ENCODE measurements around the gene QKI. TPM values are rescaled to one million over a fixed set of nuclear protein-coding genes. Genes with fewer than 3 reads are reported as not detected.

QKI gene
- total and polyA plus RNA-seq, 10 of the 15 experiments (the other 5 are each of a cell fraction or from before 2014, with no cell fraction given): 4.7 to 72.5 (median 38.9) TPM

GRCh38 chr6:163392533-163392932 is 22.0 kb upstream of the QKI start:
- no peaks in the 10 kb centered on the region for H3K79me2 ChIP-seq (ENCODE audit: control insufficient read depth, insufficient read depth, low read length)
- WGBS (ENCODE audit: insufficient coverage, insufficient replicate concordance, low lambda C conversion rate, missing lambda C conversion rate): 50% methylated on average over 2 of the region's 2 CpGs
- H4K20me1 ChIP-seq (ENCODE audit: control insufficient read depth, insufficient read depth): no peaks in the 10 kb centered on the region
- H3K36me3 ChIP-seq (ENCODE audit: control insufficient read depth in 2 of 2, insufficient read depth in 2 of 2, low read length in 1 of 2): no peaks in the 10 kb centered on the region
- H3K27me3 ChIP-seq (replicated peaks in 1 of 2; ENCODE audit: control insufficient read depth in 2 of 2, insufficient read depth in 2 of 2, low read length in 1 of 2): no peaks in the 10 kb centered on the region
- no peaks in the 10 kb centered on the region for H3K9me3 ChIP-seq (replicated peaks; ENCODE audit: control insufficient read depth, insufficient read depth, low read length)
- intact Hi-C loops (cut with micrococcal nuclease; ENCODE audit: unreplicated experiment): no loop called here
- RAD21 ChIA-PET (ENCODE audit: unreplicated experiment): no interaction called here
- no peak for ATAC-seq
- BruUV-seq (replicated peaks): no TSS peak
- SMC1A ChIA-PET (ENCODE audit: uncharacterized antibody, unreplicated experiment): interaction anchor here (1.1 to 1.8 kb wide), 2 partner anchors 8 to 14 kb away, joined by 3 to 4 read pairs; no protein-coding TSS in a partner anchor
- in situ Hi-C loops (cut with MboI): no loop called here
- no peak for FAIRE-seq
- H3K27ac ChIP-seq (ENCODE audit: control insufficient read depth, insufficient read depth): no peak overlapping the region
- DNase-seq (ENCODE audit: low read depth, low spot score): no peak
- no peak overlapping the region for H3K4me3 ChIP-seq
- TF ChIP-seq BMI1 (IDR thresholded peaks at IDR 0.05; ENCODE audit: borderline replicate concordance): no peak
- peak; percentile 59 for TF ChIP-seq PKNOX1 (IDR thresholded peaks at IDR 0.05)
- no peaks in the 10 kb centered on the region; the same call in 1 of the 2 replicates for H3K4me1 ChIP-seq (ENCODE audit: control insufficient read depth, insufficient read depth, low read length)
- H3K9ac ChIP-seq (ENCODE audit: control insufficient read depth, insufficient read depth, low read length): no peak overlapping the region
- POLR2A ChIA-PET: no interaction called here
- CTCF ChIA-PET: interaction anchor here (1.3 to 1.5 kb wide), 2 partner anchors 11 to 14 kb away, joined by 3 to 4 read pairs; no protein-coding TSS in a partner anchor
- H3K4me2 ChIP-seq (ENCODE audit: control insufficient read depth, insufficient read depth): no peak overlapping the region
- no peak overlapping the region for H2AFZ ChIP-seq (ENCODE audit: control insufficient read depth, low read depth, low read length)

- no peak overlapping the region for H3K27ac ChIP-seq (ENCODE audit: control insufficient read depth, insufficient read depth)
- intact Hi-C loops (cut with micrococcal nuclease; ENCODE audit: unreplicated experiment): no loop called here
- FAIRE-seq: no peak
- BruUV-seq (replicated peaks): no TSS peak
- H3K4me2 ChIP-seq (ENCODE audit: control insufficient read depth, insufficient read depth): no peak overlapping the region
- CTCF ChIA-PET: no interaction called here
- no peaks in the 10 kb centered on the region for H3K9me3 ChIP-seq (replicated peaks; ENCODE audit: control insufficient read depth, insufficient read depth, low read length)
- 24% methylated on average over 5 of the region's 5 CpGs for WGBS (ENCODE audit: insufficient coverage, insufficient replicate concordance, low lambda C conversion rate, missing lambda C conversion rate)
- no peaks in the 10 kb centered on the region for H4K20me1 ChIP-seq (ENCODE audit: control insufficient read depth, insufficient read depth)
- H3K4me1 ChIP-seq (ENCODE audit: control insufficient read depth, insufficient read depth, low read length): no peaks in the 10 kb centered on the region; the same call in 1 of the 2 replicates
- H3K79me2 ChIP-seq (ENCODE audit: control insufficient read depth, insufficient read depth, low read length): no peaks in the 10 kb centered on the region
- SMC1A ChIA-PET (ENCODE audit: uncharacterized antibody, unreplicated experiment): interaction anchor here (1.8 kb wide), 1 partner anchor 12 kb away, joined by 4 read pairs; no protein-coding TSS in a partner anchor
- in situ Hi-C loops (cut with MboI): no loop called here
- no peak overlapping the region for H3K9ac ChIP-seq (ENCODE audit: control insufficient read depth, insufficient read depth, low read length)
- no peak for DNase-seq (ENCODE audit: low read depth, low spot score)
- POLR2A ChIA-PET: no interaction called here
- H3K4me3 ChIP-seq: no peak overlapping the region
- H3K27me3 ChIP-seq (replicated peaks in 1 of 2; ENCODE audit: control insufficient read depth in 2 of 2, insufficient read depth in 2 of 2, low read length in 1 of 2): no peaks in the 10 kb centered on the region
- RAD21 ChIA-PET (ENCODE audit: unreplicated experiment): no interaction called here
- H2AFZ ChIP-seq (ENCODE audit: control insufficient read depth, low read depth, low read length): no peak overlapping the region
- no peak for ATAC-seq
- TF ChIP-seq NR2C2 (IDR thresholded peaks at IDR 0.05; ENCODE audit: borderline replicate concordance, control insufficient read depth, insufficient read length, low read depth): no peak
- H3K36me3 ChIP-seq (ENCODE audit: control insufficient read depth in 2 of 2, insufficient read depth in 2 of 2, low read length in 1 of 2): no peaks in the 10 kb centered on the region
Measured at GRCh38 chr6:163393923-163394322, 20.6 kb upstream of the QKI start.
